ENCODE measurements around the gene ZRANB1.

DNA sequence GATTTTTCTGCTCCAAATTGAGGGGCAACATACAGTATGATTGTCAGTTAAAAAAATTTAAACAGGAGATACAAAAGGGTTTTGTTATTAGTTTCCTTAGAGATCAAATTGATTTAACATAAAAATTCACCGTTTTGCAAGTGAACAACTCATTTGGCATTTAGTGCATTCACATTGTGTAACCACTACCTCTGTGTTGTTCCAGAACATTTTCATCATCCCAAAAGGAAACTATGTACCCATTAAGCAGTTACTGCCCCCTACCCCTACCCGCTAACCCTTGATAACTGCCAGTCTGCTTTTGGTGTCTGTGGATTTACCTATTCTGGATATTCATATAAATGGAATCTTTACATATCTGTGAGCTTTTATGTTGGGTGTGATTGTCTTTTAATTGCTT lies 3.1 kb downstream of the ZRANB1 start:
- TF ChIP-seq, protein P1, sequence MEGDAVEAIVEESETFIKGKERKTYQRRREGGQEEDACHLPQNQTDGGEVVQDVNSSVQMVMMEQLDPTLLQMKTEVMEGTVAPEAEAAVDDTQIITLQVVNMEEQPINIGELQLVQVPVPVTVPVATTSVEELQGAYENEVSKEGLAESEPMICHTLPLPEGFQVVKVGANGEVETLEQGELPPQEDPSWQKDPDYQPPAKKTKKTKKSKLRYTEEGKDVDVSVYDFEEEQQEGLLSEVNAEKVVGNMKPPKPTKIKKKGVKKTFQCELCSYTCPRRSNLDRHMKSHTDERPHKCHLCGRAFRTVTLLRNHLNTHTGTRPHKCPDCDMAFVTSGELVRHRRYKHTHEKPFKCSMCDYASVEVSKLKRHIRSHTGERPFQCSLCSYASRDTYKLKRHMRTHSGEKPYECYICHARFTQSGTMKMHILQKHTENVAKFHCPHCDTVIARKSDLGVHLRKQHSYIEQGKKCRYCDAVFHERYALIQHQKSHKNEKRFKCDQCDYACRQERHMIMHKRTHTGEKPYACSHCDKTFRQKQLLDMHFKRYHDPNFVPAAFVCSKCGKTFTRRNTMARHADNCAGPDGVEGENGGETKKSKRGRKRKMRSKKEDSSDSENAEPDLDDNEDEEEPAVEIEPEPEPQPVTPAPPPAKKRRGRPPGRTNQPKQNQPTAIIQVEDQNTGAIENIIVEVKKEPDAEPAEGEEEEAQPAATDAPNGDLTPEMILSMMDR (IDR thresholded peaks at IDR 0.05): no peak
- no peak for TF ChIP-seq POLR2A (IDR thresholded peaks at IDR 0.05)

All from testis (tissue), 2 donors.